Fibroblast of lung (primary cell): ENCODE results near the gene FBXW12.

ENCODE experiments used
- CTCF ChIP-seq, 2 donors: IDR thresholded peaks in 1 of 2; conservative IDR thresholded peaks in 1 of 2; 1 replicate in 1 of 2; 2 replicates in 1 of 2; pipeline ENCODE4 v1.5.1; 2011 to 2012; ENCODE audit warnings: low read length in 2 of 2, control low read depth in 1 of 2, inconsistent platforms in 1 of 2, low read depth in 1 of 2, mild to moderate bottlenecking in 1 of 2
- EZH2 ChIP-seq: IDR thresholded peaks from 2 replicates; pipeline ENCODE4 v1.5.1; 2012; ENCODE audit warnings: low read length, control low read depth, mild to moderate bottlenecking; ENCODE audit errors: missing control alignments

- TF ChIP-seq EZH2 (no peak), CTCF (conservative IDR thresholded peaks at IDR 0.05 in 1 of 2, IDR thresholded peaks at IDR 0.05 in 1 of 2; ENCODE audit: low read depth in 1 of 2, low read length in 2 of 2) (no peak)
Measured at GRCh38 chr3:48431224-48432029, 59.4 kb downstream of the FBXW12 start.
